Measurements from ENCODE around the gene SEC23IP.

DNA sequence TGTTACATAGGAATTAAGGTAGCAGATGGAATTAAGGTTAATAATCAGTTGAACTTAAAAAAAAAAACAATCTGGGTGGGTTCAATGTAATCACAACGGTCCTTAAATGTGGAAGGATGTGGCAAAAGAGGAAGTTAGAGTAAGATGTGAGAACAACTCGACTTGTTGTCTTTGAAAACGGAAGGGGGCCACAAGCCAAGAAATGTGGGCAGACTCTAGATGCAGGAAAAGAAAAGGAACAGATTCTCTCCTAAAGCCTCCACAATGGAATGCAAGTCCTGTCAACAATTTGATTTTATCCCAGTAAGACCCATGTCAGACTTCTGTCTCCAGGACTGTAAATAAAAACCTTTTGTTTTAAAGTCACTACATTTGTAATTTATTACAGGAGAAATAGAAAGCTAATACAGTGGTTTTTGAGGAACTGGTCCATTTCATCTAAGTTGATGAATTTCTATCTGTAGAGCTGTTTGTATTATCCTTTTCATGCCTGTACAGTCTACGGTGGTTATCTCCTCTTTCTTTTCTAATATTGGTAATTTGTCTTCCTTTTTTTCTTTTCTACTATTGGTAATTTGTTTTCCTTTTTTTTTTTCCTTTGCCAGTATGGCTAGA is 28.5 kb upstream of the SEC23IP start:
- TF ChIP-seq, protein P1, sequence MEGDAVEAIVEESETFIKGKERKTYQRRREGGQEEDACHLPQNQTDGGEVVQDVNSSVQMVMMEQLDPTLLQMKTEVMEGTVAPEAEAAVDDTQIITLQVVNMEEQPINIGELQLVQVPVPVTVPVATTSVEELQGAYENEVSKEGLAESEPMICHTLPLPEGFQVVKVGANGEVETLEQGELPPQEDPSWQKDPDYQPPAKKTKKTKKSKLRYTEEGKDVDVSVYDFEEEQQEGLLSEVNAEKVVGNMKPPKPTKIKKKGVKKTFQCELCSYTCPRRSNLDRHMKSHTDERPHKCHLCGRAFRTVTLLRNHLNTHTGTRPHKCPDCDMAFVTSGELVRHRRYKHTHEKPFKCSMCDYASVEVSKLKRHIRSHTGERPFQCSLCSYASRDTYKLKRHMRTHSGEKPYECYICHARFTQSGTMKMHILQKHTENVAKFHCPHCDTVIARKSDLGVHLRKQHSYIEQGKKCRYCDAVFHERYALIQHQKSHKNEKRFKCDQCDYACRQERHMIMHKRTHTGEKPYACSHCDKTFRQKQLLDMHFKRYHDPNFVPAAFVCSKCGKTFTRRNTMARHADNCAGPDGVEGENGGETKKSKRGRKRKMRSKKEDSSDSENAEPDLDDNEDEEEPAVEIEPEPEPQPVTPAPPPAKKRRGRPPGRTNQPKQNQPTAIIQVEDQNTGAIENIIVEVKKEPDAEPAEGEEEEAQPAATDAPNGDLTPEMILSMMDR (IDR thresholded peaks at IDR 0.05): no peak
- TF ChIP-seq POLR2AphosphoS5 (IDR thresholded peaks at IDR 0.05) (no peak), POLR2A (IDR thresholded peaks at IDR 0.05) (no peak), EP300 (IDR thresholded peaks at IDR 0.05; ENCODE audit: low read depth) (no peak)

Measured in transverse colon (tissue), 4 donors.